Esophagus squamous epithelium (tissue), 5 donors: ENCODE data around the gene RAB36. TPM values are rescaled to one million over a fixed set of nuclear protein-coding genes. Genes with fewer than 3 reads are reported as not detected.
A peak's percentile ranks its signal among the peaks of the same experiment; 100 is the strongest.

Source experiments
- DNase-seq: peaks from one replicate; lab custom pipeline; 2025; lab: John Stamatoyannopoulos, UW
- H3K27ac ChIP-seq, 4 donors: fragments of 200-600 bp; sonication (generic); one replicate each; pipeline ENCODE4 v1.5.1; 2016 to 2019; ENCODE audit warnings: mild to moderate bottlenecking in 1 of 4
- H3K27me3 ChIP-seq, 4 donors: fragments of 200-600 bp; sonication (generic); 1 replicate in 3 of 4; 2 replicates in 1 of 4; pipeline versions ENCODE4 v1.5.1 to v1.6.0; 2017 to 2021; ENCODE audit warnings: antibody characterized with exemption in 1 of 4
- H3K36me3 ChIP-seq, 3 donors: fragments of 200-600 bp; sonication (generic); one replicate each; pipeline ENCODE4 v1.5.1; 2016 to 2019
- H3K4me1 ChIP-seq, 3 donors: fragments of 200-600 bp; sonication (generic); one replicate each; pipeline ENCODE4 v1.5.1; 2017 to 2019
- H3K4me3 ChIP-seq, 4 donors: fragments of 200-600 bp; sonication (generic); 1 replicate in 3 of 4; 2 replicates in 1 of 4; pipeline ENCODE4 v1.5.1; 2016 to 2019; ENCODE audit warnings: mild to moderate bottlenecking in 2 of 4, moderate library complexity in 1 of 4
- H3K9me3 ChIP-seq, 3 donors: fragments of 200-600 bp; sonication (generic); one replicate each; pipeline ENCODE4 v1.5.1; 2016 to 2019
- CTCF ChIP-seq, 6 experiments: fragments of 450-650 bp in 4 of 6; fragments of 200-600 bp in 2 of 6; sonication (generic) in 2 of 6; IDR thresholded peaks; one replicate each; pipeline ENCODE4 v1.5.1; 2016 to 2019; ENCODE audit warnings: antibody characterized with exemption in 6 of 6, mild to moderate bottlenecking in 4 of 6, moderate library complexity in 4 of 6
- POLR2A ChIP-seq, 4 donors: fragments of 450-650 bp; IDR thresholded peaks; one replicate each; pipeline ENCODE4 v1.6.1; 2017; ENCODE audit warnings: antibody characterized with exemption in 4 of 4, mild to moderate bottlenecking in 4 of 4, moderate library complexity in 3 of 4
- WGBS, 2 donors: methylation state at CpG; one replicate each; pipeline ENCODE4 v1.1.5; 2018; 5-methylcytosine and 5-hydroxymethylcytosine counted together
- intact Hi-C: fragments of 100-400 bp; cut with DNase I; formaldehyde crosslinking; loops from one replicate; pipeline ENCODE4 v1.15.0; 2022
- total RNA-seq, 4 donors: library from RNA; depleted of rRNA; stranded (reverse); fragments of >200 nt; gene quantifications; one replicate each; pipeline ENCODE4 v1.1.0, GENCODE V29; 2016
- donor health status: DM: yes; HTN: yes; CAD: no.

RAB36 gene
- total RNA-seq, 4 donors from 2014 or later, result 1.4 to 3.9 (median 2.3) TPM

- H3K27ac ChIP-seq, result peak overlapping the region in 3 of 4 donors; percentile 62 to 85 (median 78)
- intact Hi-C loops, result no loop called here
- H3K4me3 ChIP-seq, result no peak overlapping the region
- TF ChIP-seq POLR2A (IDR thresholded peaks at IDR 0.05) (no peak), CTCF (IDR thresholded peaks at IDR 0.05) (no peak)
- H3K36me3 ChIP-seq, result peaks cover 0 to 16% (median 0%) of the 10 kb centered on the region in 3 donors
- no peaks in the 10 kb centered on the region for H3K27me3 ChIP-seq
- no peak for DNase-seq
- 74 to 86% methylated on average over 2 to 5 of the region's 8 CpGs for WGBS, 2 donors
- H3K9me3 ChIP-seq, result no peaks in the 10 kb centered on the region
- H3K4me1 ChIP-seq, result peaks cover 15 to 71% (median 44%) of the 10 kb centered on the region in 3 donors
Observed at GRCh38 chr22:23146478-23147205, 1.4 kb downstream of the RAB36 start.

- no peaks in the 10 kb centered on the region for H3K9me3 ChIP-seq
- intact Hi-C loops, result no loop called here
- no peak for DNase-seq
- TF ChIP-seq CTCF (IDR thresholded peaks at IDR 0.05), result no peak
- TF ChIP-seq POLR2A (IDR thresholded peaks at IDR 0.05), result no peak
- no peak overlapping the region for H3K4me3 ChIP-seq
- no peaks in the 10 kb centered on the region for H3K27me3 ChIP-seq
- WGBS, 2 donors, result 26 to 32% methylated on average over 6 of the region's 6 CpGs
- peak overlapping the region in 2 of 4 donors; percentile 61 to 62 for H3K27ac ChIP-seq
- peaks cover 0 to 23% (median 0%) of the 10 kb centered on the region in 3 donors for H3K36me3 ChIP-seq
- peaks cover 9 to 63% (median 36%) of the 10 kb centered on the region in 3 donors for H3K4me1 ChIP-seq
Observed at GRCh38 chr22:23147617-23148387, 2.5 kb downstream of the RAB36 start.

GRCh38 chr22:23149743-23150238 lies 4.5 kb downstream of the RAB36 start:
- Histone ChIP-seq H3K27me3 (no peaks in the 10 kb centered on the region), H3K36me3 (peaks cover 0 to 30% (median 0%) of the 10 kb centered on the region in 3 donors), H3K4me3 (no peak overlapping the region), H3K9me3 (no peaks in the 10 kb centered on the region), H3K4me1 (peaks cover 9 to 62% (median 30%) of the 10 kb centered on the region in 3 donors), H3K27ac (no peak overlapping the region)
- TF ChIP-seq POLR2A (IDR thresholded peaks at IDR 0.05), result no peak
- intact Hi-C loops, result no loop called here
- 60 to 77% methylated on average over 12 to 13 of the region's 15 CpGs for WGBS, 2 donors
- DNase-seq, result no peak

- DNase-seq, result no peak
- Histone ChIP-seq H3K4me3 (no peak overlapping the region), H3K4me1 (peaks cover 4 to 52% (median 24%) of the 10 kb centered on the region in 3 donors), H3K36me3 (peaks cover 0 to 30% (median 0%) of the 10 kb centered on the region in 3 donors), H3K27ac (no peak overlapping the region), H3K9me3 (no peaks in the 10 kb centered on the region), H3K27me3 (no peaks in the 10 kb centered on the region)
- intact Hi-C loops, result no loop called here
- 80 to 85% methylated on average over 2 of the region's 6 CpGs for WGBS, 2 donors
- TF ChIP-seq POLR2A (IDR thresholded peaks at IDR 0.05) (no peak), CTCF (IDR thresholded peaks at IDR 0.05) (no peak)
Observed at GRCh38 chr22:23150762-23151161, 5.5 kb downstream of the RAB36 start.

GRCh38 chr22:23151827-23152226 lies 6.5 kb downstream of the RAB36 start:
- no peak for DNase-seq
- peaks cover 0 to 30% (median 0%) of the 10 kb centered on the region in 3 donors for H3K36me3 ChIP-seq
- 91% methylated on average over 4 of the region's 16 CpGs; no CpG with 5 or more reads in 1 of the 2 donors for WGBS, 2 donors
- no peak overlapping the region for H3K27ac ChIP-seq
- intact Hi-C loops, result no loop called here
- no peaks in the 10 kb centered on the region for H3K27me3 ChIP-seq
- no peaks in the 10 kb centered on the region for H3K9me3 ChIP-seq
- no peak overlapping the region for H3K4me3 ChIP-seq
- peaks cover 0 to 44% (median 16%) of the 10 kb centered on the region in 3 donors for H3K4me1 ChIP-seq
- TF ChIP-seq POLR2A (IDR thresholded peaks at IDR 0.05), result no peak
- no peak for TF ChIP-seq CTCF (IDR thresholded peaks at IDR 0.05)
